D341Med (cell line): ENCODE measurements around the gene PDGFRB.

Experiments
- DNase-seq: peaks from one replicate; pipeline ENCODE4 v3.0.0; 2012; ENCODE audit warnings: low spot score

Gene PDGFRB

DNA sequence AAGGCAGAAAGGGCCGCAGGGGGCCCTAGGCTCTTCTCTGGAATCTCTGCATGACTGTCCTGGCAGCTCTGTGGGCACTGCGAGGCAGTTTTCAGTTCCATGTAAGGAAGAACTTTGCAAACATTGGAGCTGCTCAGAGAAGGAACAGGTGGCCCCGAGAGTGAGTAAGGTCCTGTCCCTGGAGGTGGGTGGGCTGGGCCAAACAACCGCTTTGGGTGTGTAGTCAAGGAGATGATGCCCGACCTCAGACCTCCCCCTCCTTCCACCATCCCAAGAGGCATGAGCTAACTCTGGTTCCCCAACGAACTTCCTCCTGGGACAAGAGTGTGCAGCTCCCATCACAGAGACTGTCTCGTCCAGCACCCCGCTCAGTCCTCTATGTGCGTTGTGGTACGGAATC, 89.8 kb downstream of the PDGFRB start:
- DNase-seq = no peak

DNA sequence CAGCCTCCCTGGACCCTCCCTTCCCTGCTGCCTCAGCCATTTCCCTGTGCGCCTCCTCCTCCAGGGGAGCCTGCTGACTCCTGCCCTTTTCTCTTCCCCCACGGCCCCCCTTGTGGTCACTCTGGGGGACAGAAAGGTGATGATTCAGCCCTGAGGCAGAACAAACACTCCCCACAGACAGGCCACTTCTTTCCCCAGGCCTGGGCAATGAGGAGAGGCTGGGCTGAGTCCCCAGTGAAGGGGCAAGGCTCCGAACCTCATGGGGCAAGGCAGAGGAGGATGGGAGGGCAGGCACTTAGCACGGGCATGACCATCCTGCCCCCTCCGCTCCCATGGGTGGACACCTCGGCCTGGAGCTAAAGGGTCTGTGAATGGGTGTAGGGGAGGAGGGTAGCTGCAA, 90.3 kb downstream of the PDGFRB start:
- no peak for DNase-seq

- no peak for DNase-seq
Measured at GRCh38 chr5:150064681-150065220, 90.9 kb downstream of the PDGFRB start.
